Adrenal gland (tissue), 5 donors: Measurements from ENCODE around the gene NHSL1.

Experiments used
- POLR2A ChIP-seq, 2 donors: fragments of 450-650 bp; IDR thresholded peaks; one replicate each; pipeline ENCODE4 v1.6.1; 2017; ENCODE audit warnings: antibody characterized with exemption in 2 of 2, mild to moderate bottlenecking in 2 of 2, moderate library complexity in 1 of 2
- TF ChIP-seq, protein P1 (sequence below), 6 experiments: fragments of 450-650 bp in 4 of 6; fragments of 200-600 bp in 2 of 6; sonication (generic) in 1 of 6; IDR thresholded peaks; 1 replicate in 5 of 6; 2 replicates in 1 of 6; pipeline versions ENCODE4 v1.5.1 to v1.8.0; 2016 to 2021; ENCODE audit warnings: antibody characterized with exemption in 6 of 6, mild to moderate bottlenecking in 2 of 6, moderate library complexity in 1 of 6
- donor health status: DM: no; HTN: no; CAD: no.

DNA sequence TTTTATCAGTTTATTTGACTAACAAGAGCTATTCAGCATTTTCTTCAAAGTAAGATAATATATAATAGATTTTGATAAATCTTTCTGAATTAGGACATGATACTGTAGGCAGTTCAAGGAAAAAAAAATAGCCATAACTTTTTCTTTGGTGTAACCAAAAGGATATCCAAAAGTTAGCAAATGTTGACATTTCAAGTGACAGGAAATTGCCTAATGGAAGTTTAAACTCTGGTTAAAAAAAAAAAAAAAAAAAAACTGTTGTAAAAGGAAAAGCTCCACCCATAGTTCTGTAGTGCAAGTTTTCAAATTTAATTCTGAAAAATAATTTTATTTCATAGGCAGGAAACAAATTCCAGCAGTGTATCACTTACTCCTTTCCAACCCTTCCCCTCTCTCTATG, 76.4 kb downstream of the NHSL1 start:
- TF ChIP-seq, protein P1, sequence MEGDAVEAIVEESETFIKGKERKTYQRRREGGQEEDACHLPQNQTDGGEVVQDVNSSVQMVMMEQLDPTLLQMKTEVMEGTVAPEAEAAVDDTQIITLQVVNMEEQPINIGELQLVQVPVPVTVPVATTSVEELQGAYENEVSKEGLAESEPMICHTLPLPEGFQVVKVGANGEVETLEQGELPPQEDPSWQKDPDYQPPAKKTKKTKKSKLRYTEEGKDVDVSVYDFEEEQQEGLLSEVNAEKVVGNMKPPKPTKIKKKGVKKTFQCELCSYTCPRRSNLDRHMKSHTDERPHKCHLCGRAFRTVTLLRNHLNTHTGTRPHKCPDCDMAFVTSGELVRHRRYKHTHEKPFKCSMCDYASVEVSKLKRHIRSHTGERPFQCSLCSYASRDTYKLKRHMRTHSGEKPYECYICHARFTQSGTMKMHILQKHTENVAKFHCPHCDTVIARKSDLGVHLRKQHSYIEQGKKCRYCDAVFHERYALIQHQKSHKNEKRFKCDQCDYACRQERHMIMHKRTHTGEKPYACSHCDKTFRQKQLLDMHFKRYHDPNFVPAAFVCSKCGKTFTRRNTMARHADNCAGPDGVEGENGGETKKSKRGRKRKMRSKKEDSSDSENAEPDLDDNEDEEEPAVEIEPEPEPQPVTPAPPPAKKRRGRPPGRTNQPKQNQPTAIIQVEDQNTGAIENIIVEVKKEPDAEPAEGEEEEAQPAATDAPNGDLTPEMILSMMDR (IDR thresholded peaks at IDR 0.05) = no peak
- TF ChIP-seq POLR2A (IDR thresholded peaks at IDR 0.05) = no peak
